Astrocyte of the cerebellum (primary cell): ENCODE data around the gene KCND3.

Experiments used
- DNase-seq: peaks from one replicate; pipeline ENCODE4 v3.0.0-alpha.2; 2011; ENCODE audit warnings: low read depth
- H3K4me3 ChIP-seq: 2 replicates; pipeline ENCODE4 v1.5.1; 2011; ENCODE audit warnings: mild to moderate bottlenecking, low read depth, low read length, moderate library complexity
- in situ Hi-C: cut with HindIII; loops from 2 replicates; pipeline ENCODE4 v1.10.0; 2017; ENCODE audit warnings: low sequenced_read_pairs
- TF ChIP-seq, protein P1 (sequence below): IDR thresholded peaks from 2 replicates; pipeline ENCODE4 v1.5.1; 2012; ENCODE audit warnings: low read length, low read depth, moderate library complexity, mild to moderate bottlenecking; ENCODE audit errors: missing control alignments

Gene KCND3

GRCh38 chr1:111834956-111835355, 154.5 kb downstream of the KCND3 start:
- in situ Hi-C loops = no loop called here
- DNase-seq = no peak
- no peak overlapping the region for H3K4me3 ChIP-seq
- TF ChIP-seq, protein P1, sequence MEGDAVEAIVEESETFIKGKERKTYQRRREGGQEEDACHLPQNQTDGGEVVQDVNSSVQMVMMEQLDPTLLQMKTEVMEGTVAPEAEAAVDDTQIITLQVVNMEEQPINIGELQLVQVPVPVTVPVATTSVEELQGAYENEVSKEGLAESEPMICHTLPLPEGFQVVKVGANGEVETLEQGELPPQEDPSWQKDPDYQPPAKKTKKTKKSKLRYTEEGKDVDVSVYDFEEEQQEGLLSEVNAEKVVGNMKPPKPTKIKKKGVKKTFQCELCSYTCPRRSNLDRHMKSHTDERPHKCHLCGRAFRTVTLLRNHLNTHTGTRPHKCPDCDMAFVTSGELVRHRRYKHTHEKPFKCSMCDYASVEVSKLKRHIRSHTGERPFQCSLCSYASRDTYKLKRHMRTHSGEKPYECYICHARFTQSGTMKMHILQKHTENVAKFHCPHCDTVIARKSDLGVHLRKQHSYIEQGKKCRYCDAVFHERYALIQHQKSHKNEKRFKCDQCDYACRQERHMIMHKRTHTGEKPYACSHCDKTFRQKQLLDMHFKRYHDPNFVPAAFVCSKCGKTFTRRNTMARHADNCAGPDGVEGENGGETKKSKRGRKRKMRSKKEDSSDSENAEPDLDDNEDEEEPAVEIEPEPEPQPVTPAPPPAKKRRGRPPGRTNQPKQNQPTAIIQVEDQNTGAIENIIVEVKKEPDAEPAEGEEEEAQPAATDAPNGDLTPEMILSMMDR = no peak

DNA sequence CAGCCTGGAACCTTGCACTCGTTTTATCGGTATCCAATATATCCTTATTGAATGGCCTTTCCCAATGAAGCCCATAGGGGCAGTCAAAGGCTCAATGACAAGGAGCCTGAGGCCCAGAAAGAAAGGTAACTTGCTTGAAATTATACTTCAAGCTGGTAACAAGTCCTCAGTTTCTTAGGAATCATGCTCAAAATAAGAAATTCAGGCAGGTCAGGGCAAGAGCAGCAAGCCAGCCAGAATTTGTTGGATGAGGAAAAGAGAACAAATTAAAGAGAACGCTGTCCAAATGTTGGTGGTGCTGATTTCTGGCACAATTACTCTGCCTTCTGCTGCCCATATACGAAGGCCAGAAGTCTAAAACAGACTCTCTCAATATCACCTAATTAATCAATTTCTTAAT, 156.1 kb downstream of the KCND3 start:
- in situ Hi-C loops = no loop called here
- no peak overlapping the region for H3K4me3 ChIP-seq
- DNase-seq = no peak
- TF ChIP-seq, protein P1 = no peak

DNA sequence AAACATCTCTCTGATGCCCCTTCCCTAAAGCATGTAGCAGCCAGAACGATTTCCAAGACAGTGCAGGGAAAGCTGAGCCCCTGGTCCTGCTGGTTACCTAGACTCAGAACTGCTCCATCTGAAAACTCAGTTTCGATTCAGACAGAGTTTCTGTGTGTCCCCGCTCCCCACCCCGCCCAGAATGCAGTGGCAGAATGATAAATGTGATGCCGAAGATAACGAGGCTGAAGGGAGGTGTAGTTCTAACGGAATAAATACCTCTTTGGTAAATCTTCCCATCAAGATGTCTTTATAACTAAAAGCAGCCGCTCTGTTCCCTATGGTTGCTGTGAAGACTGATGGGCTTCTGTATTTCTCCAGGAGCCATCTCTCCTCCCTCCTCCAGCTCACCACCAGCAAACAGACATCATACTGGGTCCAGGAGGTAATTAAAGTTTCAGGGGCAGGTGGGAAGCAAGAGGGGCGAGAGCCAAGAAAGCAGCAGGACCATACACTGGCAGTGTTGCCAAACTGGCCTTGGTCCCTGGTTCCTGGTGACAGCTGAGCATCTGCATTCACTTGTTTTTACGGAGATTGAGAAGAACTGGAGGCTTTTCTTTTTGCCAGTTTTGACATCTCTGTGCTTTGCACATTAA, 156.8 kb downstream of the KCND3 start:
- no peak overlapping the region for H3K4me3 ChIP-seq
- TF ChIP-seq, protein P1 = no peak
- no peak for DNase-seq
- in situ Hi-C loops = no loop called here

DNA sequence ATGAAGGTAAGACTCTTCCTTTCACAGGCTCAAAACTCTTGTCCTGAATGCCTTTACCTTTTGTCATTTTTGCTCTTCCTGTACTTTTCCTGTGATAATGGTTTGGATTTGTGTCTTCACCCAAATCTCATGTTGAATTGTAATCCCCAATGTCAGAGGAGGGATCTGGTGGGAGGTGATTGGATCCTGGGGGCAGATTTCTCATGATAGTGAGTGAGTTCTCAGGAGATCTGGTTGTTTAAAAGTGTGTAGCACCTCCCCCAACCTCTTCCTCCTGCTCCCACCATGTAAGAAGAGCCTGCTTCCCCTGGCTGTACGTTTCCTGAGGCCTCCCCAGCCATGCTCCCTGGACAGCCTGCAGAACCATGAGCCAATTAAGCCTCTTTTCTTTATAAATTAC, 158.3 kb downstream of the KCND3 start:
- in situ Hi-C loops = no loop called here
- DNase-seq = no peak
- TF ChIP-seq, protein P1 = no peak
- no peak overlapping the region for H3K4me3 ChIP-seq

DNA sequence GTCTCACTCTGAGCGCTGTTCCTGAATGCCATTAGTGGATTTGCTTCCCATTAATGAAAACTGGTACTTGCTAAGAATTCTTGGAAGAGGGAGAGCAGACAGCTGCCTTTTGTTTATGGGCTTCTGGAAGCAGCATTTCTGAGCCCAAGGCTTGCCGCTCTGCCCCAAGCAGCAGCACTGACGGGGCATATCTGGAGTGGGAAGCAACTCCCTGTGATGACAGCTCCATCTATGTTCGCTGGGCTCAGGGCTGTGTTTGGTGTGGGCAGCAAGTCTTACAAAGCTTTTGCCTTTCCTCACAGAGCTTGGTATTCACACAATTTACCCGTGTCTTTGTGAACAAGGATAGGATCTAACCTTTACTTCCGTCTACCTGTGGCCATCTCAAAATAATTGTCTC, 161.5 kb downstream of the KCND3 start:
- H3K4me3 ChIP-seq = no peak overlapping the region
- TF ChIP-seq, protein P1 = no peak

DNA sequence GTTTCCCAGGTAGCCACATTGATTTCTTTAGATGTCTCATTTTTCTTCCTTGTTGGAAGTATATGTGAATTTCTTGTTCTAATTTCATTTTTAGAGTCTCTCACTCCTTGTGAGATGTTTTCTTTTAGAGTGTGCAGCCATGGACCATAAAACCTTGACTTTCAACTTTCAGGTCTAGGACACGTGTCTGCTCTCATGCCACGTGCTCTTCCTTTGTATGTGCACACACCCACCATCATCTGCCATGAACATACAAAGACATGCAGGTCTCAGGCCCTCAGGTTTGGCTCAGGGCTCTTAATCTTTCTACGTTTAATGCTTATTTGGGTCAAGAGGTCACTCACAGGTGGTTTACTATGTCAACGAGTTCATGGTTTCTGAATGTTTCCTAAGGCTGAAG, 163.2 kb downstream of the KCND3 start:
- TF ChIP-seq, protein P1 = no peak
- DNase-seq = no peak
- no peak overlapping the region for H3K4me3 ChIP-seq
- in situ Hi-C loops = no loop called here

More for the DNA sequence above, 161.5 kb downstream of the KCND3 start:
- in situ Hi-C loops = no loop called here
- no peak for DNase-seq
